HL-60/S4 treated with retinoic acid at 250 ng/mL for 4 days and 3 days (cell line): ENCODE results near the gene FBLN1.
"Not testable (repeated sequence)": the region's sequence is repeated elsewhere in the genome, so short reads cannot be mapped to it uniquely, and the experiment has no call there.

Experiments
- in situ Hi-C: fragments of 300-500 bp; cut with MboI; formaldehyde crosslinking; loops from 2 replicates; pipeline ENCODE4 v1.7.0; 2022; ENCODE audit warnings: low sequenced_read_pairs

Gene FBLN1, protein sequence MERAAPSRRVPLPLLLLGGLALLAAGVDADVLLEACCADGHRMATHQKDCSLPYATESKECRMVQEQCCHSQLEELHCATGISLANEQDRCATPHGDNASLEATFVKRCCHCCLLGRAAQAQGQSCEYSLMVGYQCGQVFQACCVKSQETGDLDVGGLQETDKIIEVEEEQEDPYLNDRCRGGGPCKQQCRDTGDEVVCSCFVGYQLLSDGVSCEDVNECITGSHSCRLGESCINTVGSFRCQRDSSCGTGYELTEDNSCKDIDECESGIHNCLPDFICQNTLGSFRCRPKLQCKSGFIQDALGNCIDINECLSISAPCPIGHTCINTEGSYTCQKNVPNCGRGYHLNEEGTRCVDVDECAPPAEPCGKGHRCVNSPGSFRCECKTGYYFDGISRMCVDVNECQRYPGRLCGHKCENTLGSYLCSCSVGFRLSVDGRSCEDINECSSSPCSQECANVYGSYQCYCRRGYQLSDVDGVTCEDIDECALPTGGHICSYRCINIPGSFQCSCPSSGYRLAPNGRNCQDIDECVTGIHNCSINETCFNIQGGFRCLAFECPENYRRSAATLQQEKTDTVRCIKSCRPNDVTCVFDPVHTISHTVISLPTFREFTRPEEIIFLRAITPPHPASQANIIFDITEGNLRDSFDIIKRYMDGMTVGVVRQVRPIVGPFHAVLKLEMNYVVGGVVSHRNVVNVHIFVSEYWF

DNA sequence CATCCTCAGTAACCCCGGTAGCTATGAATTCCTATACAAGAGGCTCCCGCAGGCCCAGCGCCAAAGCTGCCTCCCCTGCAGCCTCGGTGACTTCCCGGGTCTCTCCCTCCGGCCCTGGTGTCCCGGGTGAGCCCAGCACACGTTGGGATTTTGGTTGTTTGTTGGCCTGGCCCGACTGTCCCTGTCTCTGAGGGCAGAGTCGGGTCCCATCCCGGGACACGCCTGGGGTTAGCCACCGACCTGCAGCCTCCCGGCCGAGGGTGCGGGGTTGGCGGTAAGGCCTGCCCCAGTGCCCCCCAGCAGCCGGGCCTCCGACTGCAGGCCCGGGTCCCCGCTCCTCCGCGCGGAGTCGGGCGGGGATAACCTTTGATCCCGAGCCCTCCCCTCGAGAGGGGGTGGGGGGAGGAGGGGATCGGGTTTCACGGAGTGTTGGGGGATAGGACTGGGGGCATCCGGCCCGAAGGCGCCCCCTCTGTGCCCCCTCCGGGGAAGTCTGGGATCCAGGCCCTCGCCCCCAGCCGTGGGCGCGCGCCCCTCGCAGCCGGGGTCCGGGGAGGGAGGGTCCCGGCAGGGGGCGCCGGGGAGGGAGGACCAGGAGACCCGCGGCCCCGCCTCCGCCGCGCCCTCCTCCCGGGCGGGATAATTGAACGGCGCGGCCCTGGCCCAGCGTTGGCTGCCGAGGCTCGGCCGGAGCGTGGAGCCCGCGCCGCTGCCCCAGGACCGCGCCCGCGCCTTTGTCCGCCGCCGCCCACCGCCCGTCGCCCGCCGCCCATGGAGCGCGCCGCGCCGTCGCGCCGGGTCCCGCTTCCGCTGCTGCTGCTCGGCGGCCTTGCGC, at the start of gene FBLN1:
FBLN1 (plus strand) TSS at position 669 of the 835 bp plus-strand sequence; CDS start at position 772, 103 bp downstream.
- in situ Hi-C loops = no loop called here

DNA sequence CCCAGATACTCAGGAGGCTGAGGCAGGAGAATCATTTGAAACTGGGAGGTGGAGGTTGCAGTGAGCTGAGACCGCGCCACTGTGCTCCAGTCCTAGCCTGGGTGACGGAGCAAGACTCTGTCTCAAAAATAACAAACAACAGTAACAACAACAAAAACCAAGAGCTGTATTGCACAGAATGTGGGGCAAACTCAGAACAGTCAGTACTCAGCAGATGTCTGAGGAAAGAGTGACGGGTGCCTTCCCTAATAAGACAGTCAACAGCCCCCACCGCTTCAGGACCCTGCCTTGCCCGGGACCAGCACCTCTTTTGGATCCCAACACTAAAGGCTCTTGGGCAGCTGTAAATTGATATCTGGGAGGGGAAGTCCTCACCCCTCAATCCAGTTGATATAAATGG, 48.9 kb upstream of the FBLN1 start:
- in situ Hi-C loops = no loop called here

DNA sequence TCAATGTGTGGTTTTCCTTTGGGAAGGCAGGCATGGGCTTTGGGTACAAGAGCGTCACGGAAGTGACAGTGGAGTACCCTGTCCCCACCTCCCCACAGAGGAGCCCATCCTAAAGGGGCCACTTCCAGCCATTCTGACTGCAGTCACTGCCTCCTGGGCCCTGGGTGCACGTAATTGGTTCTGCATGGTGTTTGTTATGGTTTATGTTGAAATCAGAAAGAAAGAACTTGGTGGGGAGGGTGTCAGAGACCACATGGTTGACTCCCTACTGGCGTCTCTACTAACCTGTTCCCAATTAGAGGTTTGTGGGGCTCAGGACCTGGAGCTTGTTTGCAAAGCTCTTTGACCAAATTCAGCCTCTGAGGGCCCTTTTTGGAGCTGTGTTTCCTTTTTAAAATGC, 48.4 kb upstream of the FBLN1 start:
- in situ Hi-C loops = no loop called here

DNA sequence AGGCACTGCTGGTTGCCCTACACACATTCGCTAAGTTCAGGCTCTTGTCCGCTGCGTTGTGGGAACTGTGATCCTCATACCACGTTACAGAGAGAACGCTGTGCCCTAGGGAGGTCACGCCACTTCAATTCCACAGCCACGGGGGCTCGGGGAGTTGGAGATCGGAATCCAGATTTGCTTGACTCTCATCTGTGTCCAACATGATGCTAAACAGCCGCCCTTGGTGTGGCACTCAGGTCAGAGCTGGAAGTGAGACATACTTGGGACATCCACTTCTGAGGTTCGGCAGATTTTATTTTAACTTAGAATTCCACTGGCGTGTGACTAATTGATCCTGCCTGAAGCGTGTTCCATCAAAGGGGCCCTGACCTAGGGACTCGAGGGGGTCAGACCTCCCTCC, 47.5 kb upstream of the FBLN1 start:
- in situ Hi-C loops = no loop called here

DNA sequence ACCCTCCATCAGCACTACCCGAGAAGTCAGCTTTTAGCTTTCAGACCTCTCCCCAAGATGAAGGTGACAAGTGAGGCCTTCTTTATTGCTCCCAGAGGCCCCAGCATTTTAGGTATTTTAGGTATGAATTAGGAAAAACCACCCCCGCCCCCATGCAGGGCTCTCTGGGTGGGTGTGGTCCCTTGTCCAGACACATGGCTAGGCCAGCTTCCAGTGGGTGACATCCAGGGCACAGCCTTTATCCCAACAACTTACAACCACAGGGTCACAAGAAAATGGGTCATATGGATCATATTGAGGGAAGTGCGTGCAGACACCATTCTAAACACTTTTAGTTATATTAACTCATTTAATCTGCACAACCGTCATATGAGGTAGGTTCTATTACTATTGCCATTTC, 47.1 kb upstream of the FBLN1 start:
- in situ Hi-C loops = no loop called here

GRCh38 chr22:45456811-45457210, 45.9 kb upstream of the FBLN1 start:
- in situ Hi-C loops = no loop called here

DNA sequence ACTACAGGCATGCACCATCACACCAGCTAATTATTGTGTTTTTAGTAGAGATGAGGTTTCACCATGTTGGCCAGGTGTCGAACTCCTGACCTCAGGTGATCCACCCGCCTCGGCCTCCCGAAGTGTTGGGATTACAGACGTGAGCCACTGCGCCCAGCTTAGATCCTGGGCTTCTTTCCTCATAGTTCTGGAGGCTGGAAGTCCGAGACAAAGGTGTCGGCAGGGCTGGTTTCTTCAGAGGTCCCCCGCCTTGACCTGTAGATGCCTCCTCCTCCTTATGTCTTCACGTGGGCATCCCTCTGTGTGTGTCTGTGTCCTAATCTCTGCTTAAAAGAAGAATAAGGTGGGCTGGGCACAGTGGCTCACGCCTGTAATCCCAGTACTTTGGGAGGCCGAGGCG, 44.2 kb upstream of the FBLN1 start:
- in situ Hi-C loops = no loop called here

- in situ Hi-C loops = no loop called here
These were observed 43.4 kb upstream of the FBLN1 start for GRCh38 chr22:45459235-45459634.

DNA sequence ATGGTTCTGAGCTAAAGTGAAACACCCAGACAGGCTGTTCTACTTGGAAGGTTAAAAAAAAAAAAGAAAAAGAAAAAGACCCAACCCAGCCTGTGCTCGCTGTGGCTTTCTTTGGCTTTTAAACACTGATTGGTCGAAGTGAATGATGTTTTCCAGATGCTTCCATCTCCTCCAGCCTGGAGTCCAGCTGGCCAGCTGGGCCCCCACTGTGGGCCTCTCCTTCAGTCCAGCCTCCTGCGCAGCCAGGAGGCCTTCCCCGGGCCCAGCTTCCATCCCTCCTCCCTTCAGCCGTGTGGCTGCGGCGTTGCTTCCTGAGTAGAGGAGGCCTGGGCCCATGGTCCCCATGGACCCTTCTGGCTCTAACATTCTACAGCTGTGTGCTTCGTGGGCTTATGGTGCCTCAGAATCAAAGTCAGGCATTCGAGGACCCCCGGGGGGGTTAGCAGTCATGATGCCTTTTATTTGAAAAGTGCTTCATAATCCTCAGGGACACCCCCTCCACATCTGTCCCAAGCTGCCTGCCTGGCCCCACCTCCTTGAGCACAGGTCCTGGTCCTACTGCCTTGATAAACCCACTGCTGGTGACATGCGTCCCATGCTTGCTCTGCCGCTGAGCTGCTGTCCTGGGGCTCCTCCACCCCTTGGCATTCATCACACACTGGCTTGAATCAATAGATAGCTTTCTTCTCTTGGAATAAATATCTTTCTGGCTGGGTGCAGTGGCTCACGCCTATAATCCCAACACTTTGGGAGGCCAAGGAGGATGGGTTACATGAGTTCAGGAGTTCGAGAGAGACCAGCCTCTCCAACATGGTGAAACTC, 42.2 kb upstream of the FBLN1 start:
- in situ Hi-C loops = no loop called here

GRCh38 chr22:45462034-45462655, 40.5 kb upstream of the FBLN1 start:
- in situ Hi-C loops = no loop called here

DNA sequence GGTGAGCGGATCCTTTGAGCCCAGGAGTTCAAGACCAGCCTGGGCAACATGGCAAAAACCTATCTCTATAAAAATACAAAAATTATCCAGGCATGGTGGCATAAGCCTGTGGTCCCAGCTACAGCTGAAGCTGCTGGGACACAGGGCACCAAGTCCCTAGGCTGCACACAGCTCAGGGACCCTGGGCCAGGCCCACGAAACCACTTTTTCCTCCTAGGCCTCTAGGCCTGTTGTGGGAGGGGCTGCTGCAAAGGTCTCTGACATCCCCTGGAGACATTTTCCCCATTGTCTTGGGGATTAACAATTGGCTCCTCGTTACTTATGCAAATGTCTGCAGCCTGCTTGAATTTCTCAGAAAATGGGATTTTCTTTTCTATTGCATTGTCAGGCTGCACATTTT, 39.0 kb upstream of the FBLN1 start:
- in situ Hi-C loops = not testable (repeated sequence)

DNA sequence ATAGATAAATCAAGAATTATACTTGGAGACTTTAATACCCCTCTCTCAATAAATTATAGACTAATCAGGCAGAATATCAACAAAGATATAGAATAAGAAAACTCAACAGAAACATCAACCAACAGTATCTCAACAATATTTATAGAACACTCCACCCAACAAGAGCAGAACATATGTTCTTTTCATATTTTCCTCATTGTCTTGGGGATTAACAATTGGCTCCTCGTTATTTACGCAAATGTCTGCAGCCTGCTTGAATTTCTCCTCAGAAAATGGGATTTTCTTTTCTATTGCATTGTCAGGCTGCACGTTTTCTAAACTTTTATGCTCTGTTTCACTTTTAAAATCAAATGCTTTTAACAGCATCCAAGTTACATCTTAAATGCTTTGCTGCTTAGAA, 37.0 kb upstream of the FBLN1 start:
- in situ Hi-C loops = no loop called here

DNA sequence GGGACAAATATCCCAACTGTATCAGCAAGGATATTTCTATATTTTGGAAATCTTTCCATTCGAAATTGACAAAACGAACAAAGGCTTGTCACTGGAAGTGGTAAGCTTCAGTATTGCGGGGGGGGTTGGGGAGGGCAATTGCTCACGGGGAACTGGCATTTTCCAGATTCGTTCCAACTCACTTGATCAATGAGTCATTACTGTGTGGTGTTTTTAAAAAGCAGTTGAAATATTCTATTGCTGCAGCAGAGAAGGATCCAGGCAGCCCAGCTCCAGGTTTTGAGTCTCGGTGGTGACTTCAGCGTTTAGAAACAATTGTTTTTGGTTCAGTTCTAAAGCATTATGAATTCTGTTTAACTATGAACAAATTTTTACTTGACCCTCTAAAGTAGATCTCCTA, 33.8 kb upstream of the FBLN1 start:
- in situ Hi-C loops = no loop called here

GRCh38 chr22:45469281-45470073, 33.2 kb upstream of the FBLN1 start:
- in situ Hi-C loops = no loop called here

DNA sequence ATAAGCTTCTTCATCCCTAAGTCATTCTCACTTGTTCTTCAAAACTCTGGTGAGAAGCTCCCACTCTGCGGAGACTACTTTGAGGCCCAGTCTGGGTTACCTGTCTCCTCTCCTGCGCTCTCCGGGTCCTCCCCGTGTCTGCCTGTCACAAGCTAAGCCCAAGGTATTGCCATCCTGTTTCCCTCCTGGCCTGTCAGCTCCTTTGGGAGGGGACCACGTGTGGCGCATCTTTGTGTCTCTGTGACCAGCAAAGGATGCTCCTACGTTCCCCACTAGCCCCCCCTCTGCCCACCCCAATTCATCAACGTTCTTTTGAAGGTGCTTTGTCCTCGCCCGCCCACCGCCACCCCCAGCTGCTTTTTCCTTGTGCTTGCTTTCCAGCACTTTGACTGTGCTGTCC, 31.8 kb upstream of the FBLN1 start:
- in situ Hi-C loops = no loop called here

- in situ Hi-C loops = no loop called here
These were observed 30.3 kb upstream of the FBLN1 start for GRCh38 chr22:45472426-45472825.

DNA sequence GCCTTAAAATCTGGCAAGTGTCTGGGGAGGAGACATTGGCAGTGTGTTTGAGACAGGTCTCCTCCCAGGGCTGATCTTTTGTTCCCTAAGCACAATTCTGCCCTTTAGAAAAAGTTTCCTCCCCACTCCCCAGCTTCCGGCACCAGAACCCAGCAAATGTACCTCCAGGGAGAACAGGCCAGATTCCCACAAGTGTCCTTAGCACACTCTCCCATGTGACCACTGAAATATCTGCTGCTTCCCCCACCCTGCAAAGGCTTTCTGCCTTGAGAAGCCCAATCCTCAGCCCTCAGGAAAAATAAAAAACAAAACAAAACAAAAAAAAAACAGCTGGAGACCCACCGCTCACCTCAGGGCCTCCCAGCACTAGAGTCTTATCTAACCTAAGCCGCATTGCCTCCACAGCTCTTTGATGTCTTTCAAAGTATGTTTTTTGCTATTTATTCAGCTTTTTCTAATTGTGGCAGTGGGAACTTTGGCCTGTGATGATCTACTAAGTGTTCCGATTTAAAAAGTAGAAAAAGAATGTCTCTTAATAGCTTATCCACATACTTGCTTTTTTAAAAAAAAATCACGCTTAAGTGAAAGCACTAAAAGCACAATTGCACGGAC, 29.0 kb upstream of the FBLN1 start:
- in situ Hi-C loops = no loop called here

GRCh38 chr22:45475063-45475747, 27.5 kb upstream of the FBLN1 start:
- in situ Hi-C loops = no loop called here
